Stimulated activated naive CD8-positive, alpha-beta T cell treated with anti-CD3 and anti-CD28 coated beads, Interleukin-15, amount 100 ng/mL, for 72 hours (primary cell): ENCODE measurements around the gene OPCML.

Experiments
- ATAC-seq: fragments of 150-1000 bp; cut with Tn5 transposase; 2 replicates; pipeline ENCODE4 v1.10.0; 2021; ENCODE audit warnings: mild to moderate bottlenecking, moderate library complexity
- DNase-seq, 2 donors: peaks; one replicate each; pipeline ENCODE4 v3.0.0; 2021 to 2022
- H3K27ac Mint-ChIP-seq, 2 donors: one replicate each; pipeline ENCODE4 v1.8.0; 2022; ENCODE audit warnings: mild to moderate bottlenecking in 2 of 2, mixed read lengths in 2 of 2, moderate library complexity in 2 of 2
- H3K27me3 Mint-ChIP-seq: one replicate; pipeline ENCODE4 v1.8.0; 2022; ENCODE audit warnings: mixed read lengths
- H3K4me1 Mint-ChIP-seq: one replicate; pipeline ENCODE4 v1.8.0; 2022; ENCODE audit warnings: mild to moderate bottlenecking, mixed read lengths
- H3K4me3 Mint-ChIP-seq, 2 donors: one replicate each; pipeline ENCODE4 v1.8.0; 2022; ENCODE audit warnings: mild to moderate bottlenecking in 2 of 2, mixed read lengths in 2 of 2, moderate library complexity in 1 of 2
- H3K9me3 Mint-ChIP-seq, 2 donors: one replicate each; pipeline ENCODE4 v1.8.0; 2022; ENCODE audit warnings: mixed read lengths in 2 of 2

OPCML gene

DNA sequence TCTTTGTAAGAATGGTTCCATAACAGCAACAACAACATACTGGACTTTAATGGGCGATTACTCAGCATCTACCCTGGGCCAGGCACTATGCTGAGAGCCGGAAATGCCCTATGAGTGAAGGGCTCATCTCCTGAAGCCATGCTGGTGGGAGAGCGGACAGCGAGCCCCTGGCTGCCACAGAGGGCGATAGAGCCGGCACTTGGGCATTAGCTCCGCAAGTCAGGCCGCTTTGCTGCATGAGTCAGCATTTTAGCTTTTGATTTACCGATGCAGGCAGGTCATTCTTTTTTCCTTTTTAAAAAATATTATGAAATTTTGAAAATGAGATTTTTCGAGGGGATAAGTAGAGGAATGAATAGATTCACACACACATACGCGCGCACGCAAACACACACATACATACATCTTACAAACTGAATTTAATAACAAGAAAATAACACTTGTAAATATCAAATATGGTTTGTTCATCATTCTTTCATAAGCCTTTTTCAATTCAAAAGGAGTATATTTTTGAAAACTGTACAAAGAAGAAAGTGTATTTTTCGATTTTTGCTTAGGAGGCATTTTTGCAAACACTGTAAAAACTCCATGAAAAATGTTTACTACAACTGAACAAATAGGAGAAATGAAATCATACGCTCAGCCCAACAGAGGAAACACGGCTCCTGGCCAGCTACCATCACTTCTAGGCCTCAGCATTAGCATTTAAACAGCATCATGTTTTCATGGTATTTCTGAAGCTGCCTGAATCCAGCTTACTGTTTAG lies 667.3 kb downstream of the OPCML start:
- Mint-ChIP-seq H3K27me3 (no peaks in the 10 kb centered on the region), H3K27ac (no peak overlapping the region), H3K4me1 (no peaks in the 10 kb centered on the region), H3K4me3 (no peak overlapping the region), H3K9me3 (no peaks in the 10 kb centered on the region)
- ATAC-seq (no peak), DNase-seq (no peak)

DNA sequence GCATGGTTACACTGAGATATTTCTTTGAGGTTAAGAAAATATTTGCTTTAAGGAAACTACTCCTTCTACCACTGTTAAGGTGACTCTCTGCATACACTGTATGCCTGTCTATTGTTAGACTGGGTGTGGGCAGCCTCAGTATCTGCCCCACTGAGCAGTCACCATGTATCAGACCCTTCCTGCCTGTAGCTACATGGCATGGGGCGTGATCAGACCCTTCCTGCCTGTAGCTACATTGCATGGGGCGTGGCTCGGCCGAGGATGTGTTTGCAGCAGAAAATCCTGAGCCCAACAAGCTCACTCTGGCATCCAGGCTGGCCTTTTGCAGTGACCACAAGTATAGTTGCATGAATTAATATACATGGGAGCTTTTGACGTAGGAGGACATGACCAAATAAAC lies 669.4 kb downstream of the OPCML start:
- H3K4me1 Mint-ChIP-seq: no peaks in the 10 kb centered on the region
- H3K27me3 Mint-ChIP-seq: no peaks in the 10 kb centered on the region
- H3K4me3 Mint-ChIP-seq: no peak overlapping the region
- no peak overlapping the region for H3K27ac Mint-ChIP-seq
- ATAC-seq: no peak
- no peaks in the 10 kb centered on the region for H3K9me3 Mint-ChIP-seq
- no peak for DNase-seq

DNA sequence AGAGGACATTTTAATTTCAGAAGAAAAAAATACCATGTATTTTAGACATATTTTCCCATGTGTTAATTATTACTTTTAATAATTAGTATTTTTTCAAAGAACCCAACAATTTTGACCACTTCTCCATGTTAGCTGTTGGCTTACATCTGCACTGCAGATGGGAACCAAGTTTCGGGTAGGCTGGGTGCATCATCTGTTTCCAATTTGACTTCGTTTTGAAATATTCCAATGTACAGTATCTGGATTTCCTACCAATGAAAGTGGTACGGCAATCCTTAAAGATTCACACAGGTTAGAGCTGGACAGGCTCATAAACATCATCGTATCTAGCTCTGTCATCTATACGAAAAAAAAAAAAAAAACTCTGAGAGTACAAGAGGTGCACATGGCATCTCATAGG lies 670.2 kb downstream of the OPCML start:
- DNase-seq (no peak), ATAC-seq (no peak)
- H3K9me3 Mint-ChIP-seq: no peaks in the 10 kb centered on the region
- H3K27ac Mint-ChIP-seq: no peak overlapping the region
- H3K4me1 Mint-ChIP-seq: no peaks in the 10 kb centered on the region
- H3K27me3 Mint-ChIP-seq: no peaks in the 10 kb centered on the region
- no peak overlapping the region for H3K4me3 Mint-ChIP-seq

DNA sequence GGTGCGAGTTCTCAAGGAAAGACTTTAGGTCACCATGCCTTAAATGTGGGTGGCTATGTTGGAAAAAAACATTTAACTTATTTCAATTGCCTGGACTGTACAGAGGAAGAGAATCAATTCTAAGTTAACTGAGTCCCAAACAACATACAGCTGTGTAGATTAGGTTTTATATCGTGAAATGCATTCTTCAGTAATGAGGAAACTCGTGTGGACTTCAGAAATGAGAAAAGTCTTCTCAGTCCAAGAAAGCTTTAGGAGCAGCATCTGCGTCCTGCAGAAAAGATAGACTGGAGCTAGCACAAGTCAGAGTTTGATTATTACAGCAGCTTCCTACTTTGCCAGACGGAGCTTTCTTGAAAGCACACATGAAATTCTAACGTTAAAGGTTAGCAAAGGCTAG lies 673.0 kb downstream of the OPCML start:
- Mint-ChIP-seq H3K4me1 (no peaks in the 10 kb centered on the region), H3K27me3 (no peaks in the 10 kb centered on the region), H3K4me3 (no peak overlapping the region), H3K9me3 (no peaks in the 10 kb centered on the region), H3K27ac (no peak overlapping the region)
- DNase-seq (no peak), ATAC-seq (no peak)

DNA sequence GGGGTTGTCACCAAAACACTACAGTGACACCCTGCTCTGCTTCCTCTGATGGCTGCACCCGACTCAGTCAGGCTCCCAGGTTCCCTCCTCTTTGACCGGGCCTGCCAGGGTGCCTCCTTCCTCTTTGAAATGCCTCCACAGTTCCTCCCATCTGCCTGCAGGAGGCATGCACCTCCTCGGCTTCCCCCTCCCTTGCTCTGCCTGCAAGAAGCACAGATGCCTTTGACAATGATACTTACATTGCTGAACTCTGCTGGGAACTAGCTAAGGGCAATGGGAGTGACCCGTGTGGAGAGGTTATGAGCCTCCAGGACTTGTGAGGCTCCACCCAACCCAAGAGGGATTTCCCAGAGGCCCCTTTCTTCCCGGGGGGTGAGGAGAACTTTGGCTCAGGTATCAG lies 674.1 kb downstream of the OPCML start:
- DNase-seq: no peak
- H3K4me3 Mint-ChIP-seq: no peak overlapping the region
- no peak overlapping the region for H3K27ac Mint-ChIP-seq
- no peaks in the 10 kb centered on the region for H3K4me1 Mint-ChIP-seq
- H3K9me3 Mint-ChIP-seq: no peaks in the 10 kb centered on the region
- no peak for ATAC-seq
- H3K27me3 Mint-ChIP-seq: no peaks in the 10 kb centered on the region

DNA sequence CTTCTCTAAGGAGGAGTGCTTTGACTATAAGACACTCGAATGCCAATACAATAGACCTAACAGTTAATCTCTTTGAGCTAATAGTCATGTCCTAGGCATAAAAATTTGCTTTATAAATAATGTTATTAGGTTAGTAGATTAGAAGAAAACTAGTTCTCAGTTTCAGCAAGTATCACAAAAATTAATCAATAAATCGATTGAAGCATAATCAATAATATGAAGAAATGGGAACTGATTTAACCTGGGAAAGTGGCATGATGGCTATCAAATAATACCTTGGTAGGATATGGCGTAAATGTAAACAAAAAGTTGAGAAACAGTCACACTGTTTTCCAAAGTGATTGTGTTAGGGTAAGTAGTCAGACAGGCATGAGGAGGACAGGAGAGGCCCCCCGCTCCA lies 676.3 kb downstream of the OPCML start:
- no peak overlapping the region for H3K4me3 Mint-ChIP-seq
- H3K9me3 Mint-ChIP-seq: no peaks in the 10 kb centered on the region
- no peaks in the 10 kb centered on the region for H3K27me3 Mint-ChIP-seq
- H3K4me1 Mint-ChIP-seq: no peaks in the 10 kb centered on the region
- ATAC-seq (no peak), DNase-seq (no peak)
- H3K27ac Mint-ChIP-seq: no peak overlapping the region

DNA sequence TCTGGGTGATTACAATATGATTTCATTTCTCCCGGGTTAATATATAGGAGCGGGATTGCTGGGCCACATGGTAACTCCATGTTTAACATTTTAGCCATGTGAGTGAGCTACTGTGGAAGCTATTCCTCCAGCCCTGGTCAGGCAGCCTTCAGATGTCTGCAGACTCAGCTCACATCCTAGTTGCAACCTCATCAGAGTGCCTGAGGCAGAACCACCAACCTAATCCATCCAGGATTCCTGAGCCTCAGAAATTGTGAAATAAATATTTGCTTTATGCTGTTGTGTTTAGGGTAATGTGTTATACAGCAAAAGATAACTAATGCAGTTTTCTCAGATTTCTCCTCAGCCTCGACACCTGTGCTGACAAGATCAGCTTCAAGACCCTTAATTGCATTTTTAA lies 676.8 kb downstream of the OPCML start:
- no peaks in the 10 kb centered on the region for H3K27me3 Mint-ChIP-seq
- H3K27ac Mint-ChIP-seq: no peak overlapping the region
- no peaks in the 10 kb centered on the region for H3K9me3 Mint-ChIP-seq
- H3K4me1 Mint-ChIP-seq: no peaks in the 10 kb centered on the region
- no peak overlapping the region for H3K4me3 Mint-ChIP-seq
- ATAC-seq (no peak), DNase-seq (no peak)

DNA sequence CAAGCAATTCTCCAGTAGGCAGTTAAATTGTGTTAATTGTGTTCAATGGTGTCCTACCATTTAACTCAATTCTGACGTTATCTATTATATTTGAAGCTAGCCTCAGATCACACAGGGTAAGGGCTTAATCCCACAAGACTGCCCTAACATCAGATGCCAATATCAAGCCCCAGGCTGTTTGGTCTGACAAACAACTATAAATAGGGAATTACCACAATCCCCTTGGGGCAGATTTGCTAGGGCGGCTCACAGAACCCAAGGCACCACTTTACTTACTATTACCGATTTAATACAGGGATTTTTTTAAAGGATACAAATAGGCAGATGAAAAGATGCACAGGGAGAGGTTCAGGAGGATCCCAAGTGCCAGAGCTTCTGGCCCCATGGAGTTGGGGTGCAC lies 678.4 kb downstream of the OPCML start:
- no peaks in the 10 kb centered on the region for H3K9me3 Mint-ChIP-seq
- DNase-seq: no peak
- H3K4me3 Mint-ChIP-seq: no peak overlapping the region
- H3K27ac Mint-ChIP-seq: peak overlapping the region in 1 of 2 donors; percentile 78
- no peaks in the 10 kb centered on the region for H3K27me3 Mint-ChIP-seq
- ATAC-seq: no peak
- H3K4me1 Mint-ChIP-seq: no peaks in the 10 kb centered on the region

DNA sequence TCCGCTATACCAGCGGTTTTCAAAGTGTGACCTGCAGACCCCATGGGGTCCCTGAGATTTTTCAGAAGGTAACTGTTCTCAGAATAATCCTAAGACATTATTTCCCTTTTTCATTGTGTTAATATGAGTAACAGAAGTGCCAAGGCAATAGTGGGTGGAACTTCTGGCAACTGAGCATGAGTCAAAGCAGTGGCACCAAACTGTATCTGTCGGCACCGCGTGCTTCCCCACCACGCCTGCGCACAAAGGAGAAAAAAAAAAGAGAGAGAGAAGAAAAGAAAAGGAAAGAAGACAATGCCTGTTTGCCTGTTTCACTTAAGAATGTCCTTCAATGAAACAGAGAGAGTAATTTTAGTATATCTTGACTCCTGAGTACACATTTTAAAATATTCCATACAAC lies 679.9 kb downstream of the OPCML start:
- no peaks in the 10 kb centered on the region for H3K4me1 Mint-ChIP-seq
- no peak for DNase-seq
- H3K4me3 Mint-ChIP-seq: no peak overlapping the region
- H3K9me3 Mint-ChIP-seq: no peaks in the 10 kb centered on the region
- no peak for ATAC-seq
- H3K27me3 Mint-ChIP-seq: no peaks in the 10 kb centered on the region
- H3K27ac Mint-ChIP-seq: no peak overlapping the region

DNA sequence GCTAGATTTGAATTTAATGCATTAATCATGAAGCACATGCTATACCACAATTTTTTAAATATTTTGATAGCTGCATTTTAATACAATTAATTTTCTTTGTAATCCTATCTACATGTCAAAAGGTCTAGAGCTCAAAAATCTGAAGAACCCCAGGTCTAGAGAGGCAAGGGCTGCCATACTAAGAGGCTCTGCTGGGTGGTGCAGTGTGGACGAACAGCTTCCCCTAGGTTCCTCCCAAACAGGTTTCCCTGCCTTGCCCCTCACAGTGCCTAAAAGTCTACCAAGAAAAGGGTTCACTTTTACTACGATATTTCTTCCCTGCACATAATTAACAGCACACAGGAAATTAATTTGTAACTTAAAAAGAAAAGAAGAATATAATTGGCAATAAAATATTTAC lies 681.1 kb downstream of the OPCML start:
- Mint-ChIP-seq H3K4me3 (no peak overlapping the region), H3K9me3 (no peaks in the 10 kb centered on the region), H3K27ac (no peak overlapping the region), H3K27me3 (no peaks in the 10 kb centered on the region), H3K4me1 (no peaks in the 10 kb centered on the region)
- no peak for DNase-seq
- ATAC-seq: no peak

DNA sequence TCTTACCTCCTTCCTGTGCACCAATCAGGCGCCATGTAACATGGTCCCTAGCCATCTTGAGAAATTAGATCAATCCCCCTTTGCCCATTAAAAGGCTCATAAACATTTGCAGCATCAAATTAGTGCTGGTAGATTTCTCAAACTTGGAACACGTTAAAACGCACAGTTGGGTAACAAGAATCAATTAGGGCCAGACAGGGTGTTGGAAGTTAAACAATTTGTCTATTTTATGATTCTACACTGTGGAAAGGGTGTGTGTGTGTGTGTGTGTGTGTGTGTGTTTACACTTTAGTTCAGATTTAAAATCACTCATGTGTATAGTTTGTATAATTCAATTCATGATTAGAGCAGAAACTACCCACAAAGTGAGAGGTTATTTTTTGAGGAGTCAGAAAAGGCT lies 682.0 kb downstream of the OPCML start:
- ATAC-seq (no peak), DNase-seq (no peak)
- no peaks in the 10 kb centered on the region for H3K4me1 Mint-ChIP-seq
- no peaks in the 10 kb centered on the region for H3K27me3 Mint-ChIP-seq
- H3K4me3 Mint-ChIP-seq: no peak overlapping the region
- no peaks in the 10 kb centered on the region for H3K9me3 Mint-ChIP-seq
- no peak overlapping the region for H3K27ac Mint-ChIP-seq

DNA sequence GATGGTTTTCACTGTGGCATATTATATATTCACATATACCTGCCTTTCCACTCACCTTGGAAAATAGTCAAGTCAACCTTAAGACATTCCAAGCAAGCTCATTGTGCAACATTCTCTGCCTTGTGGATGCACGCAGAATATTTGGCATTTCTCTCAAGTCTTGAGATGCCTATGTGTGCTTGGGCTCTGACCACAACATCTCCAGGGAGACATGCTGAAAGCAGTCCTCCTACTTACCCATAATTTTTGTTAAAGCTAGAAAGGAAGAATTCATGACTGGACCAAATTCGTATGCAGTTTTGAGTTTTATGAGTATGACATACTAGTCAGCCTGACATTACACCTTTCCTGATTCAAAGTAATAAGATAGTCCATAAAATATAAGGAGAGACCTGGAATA lies 684.0 kb downstream of the OPCML start:
- no peak for ATAC-seq
- Mint-ChIP-seq H3K4me3 (no peak overlapping the region), H3K9me3 (no peaks in the 10 kb centered on the region), H3K4me1 (no peaks in the 10 kb centered on the region), H3K27me3 (no peaks in the 10 kb centered on the region), H3K27ac (no peak overlapping the region)
- DNase-seq: no peak

DNA sequence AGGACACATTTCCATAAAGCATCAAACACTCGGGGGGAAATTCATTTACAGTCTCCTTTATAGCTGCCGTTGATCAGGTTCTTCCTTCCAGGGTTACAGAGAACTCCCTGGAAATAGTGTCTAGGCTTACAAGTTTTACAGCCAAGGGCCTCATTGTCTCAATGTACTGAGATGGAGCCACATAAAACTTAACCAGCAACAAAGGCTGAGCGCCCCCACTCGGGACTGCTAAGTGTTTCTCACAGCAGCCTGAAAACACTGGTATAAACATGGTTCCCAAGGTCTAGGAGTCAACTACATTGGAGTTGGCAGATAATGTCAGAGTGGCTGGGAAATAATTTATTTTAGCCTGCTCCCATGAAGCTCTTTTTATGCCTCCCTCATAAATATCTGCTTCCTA lies 686.2 kb downstream of the OPCML start:
- ATAC-seq: no peak
- Mint-ChIP-seq H3K27me3 (no peaks in the 10 kb centered on the region), H3K4me1 (no peaks in the 10 kb centered on the region), H3K4me3 (no peak overlapping the region), H3K27ac (no peak overlapping the region), H3K9me3 (no peaks in the 10 kb centered on the region)
- no peak for DNase-seq

DNA sequence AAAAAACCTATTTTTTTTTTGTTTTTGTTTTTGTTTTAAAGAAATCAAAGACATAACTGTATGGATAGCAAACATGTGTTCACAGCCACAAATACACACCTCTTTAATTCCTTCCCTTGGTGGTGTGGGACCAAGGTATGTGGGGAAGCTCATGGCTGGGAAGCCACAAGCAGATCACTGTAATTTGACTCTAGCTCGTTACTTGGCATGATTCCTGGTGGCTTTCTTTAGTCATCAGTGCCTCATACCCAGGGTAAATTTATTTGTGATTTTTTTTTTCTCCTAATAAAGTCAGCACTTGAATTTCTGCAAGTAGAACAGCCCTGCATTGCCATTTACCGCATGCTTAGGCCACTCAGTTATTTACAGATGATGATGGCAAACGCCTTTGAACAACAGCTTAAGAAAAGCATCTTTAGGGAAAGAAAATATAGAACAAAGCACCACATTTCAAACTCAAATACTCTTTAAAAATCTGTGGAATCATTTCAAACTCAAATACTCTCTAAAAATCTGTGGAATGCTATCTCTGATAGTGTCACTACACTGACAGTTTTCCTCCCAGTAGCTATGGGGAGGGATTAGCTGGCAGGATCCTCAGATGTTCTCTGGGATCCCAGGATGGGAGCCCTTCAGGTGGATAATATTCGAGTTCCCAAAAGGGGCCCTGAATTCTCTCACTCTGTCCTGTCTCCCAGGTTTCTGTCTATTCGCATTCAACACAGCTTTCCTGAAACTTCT lies 687.2 kb downstream of the OPCML start:
- DNase-seq: no peak

DNA sequence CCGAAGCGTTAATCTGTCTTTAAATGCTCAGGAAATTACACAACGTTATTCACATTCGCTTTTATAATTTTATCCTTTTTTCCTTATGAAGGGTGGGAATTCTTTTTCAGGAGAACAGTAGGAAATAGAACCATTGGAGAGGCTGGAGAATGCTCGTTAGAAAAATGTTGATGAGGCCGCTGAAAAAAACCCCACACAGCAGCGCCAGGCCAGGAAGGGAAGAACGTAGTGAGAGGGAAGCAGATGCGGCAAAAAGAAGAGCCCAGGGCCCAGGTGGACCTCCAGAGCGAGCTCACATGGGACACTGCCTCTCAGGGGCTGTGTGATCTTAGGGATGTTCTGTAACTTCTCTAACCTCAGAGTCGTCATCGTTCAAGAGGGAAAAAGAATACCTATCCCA lies 691.6 kb downstream of the OPCML start:
- ATAC-seq: no peak
- Mint-ChIP-seq H3K4me1 (no peaks in the 10 kb centered on the region), H3K27ac (no peak overlapping the region), H3K4me3 (no peak overlapping the region), H3K9me3 (peaks cover 4 to 6% of the 10 kb centered on the region in 2 donors), H3K27me3 (no peaks in the 10 kb centered on the region)
- DNase-seq: no peak

More for the DNA sequence above, 687.2 kb downstream of the OPCML start:
- H3K27ac Mint-ChIP-seq: no peak overlapping the region
- no peak for ATAC-seq
- H3K4me3 Mint-ChIP-seq: no peak overlapping the region
- H3K9me3 Mint-ChIP-seq: no peaks in the 10 kb centered on the region
- H3K4me1 Mint-ChIP-seq: no peaks in the 10 kb centered on the region
- no peaks in the 10 kb centered on the region for H3K27me3 Mint-ChIP-seq

DNA sequence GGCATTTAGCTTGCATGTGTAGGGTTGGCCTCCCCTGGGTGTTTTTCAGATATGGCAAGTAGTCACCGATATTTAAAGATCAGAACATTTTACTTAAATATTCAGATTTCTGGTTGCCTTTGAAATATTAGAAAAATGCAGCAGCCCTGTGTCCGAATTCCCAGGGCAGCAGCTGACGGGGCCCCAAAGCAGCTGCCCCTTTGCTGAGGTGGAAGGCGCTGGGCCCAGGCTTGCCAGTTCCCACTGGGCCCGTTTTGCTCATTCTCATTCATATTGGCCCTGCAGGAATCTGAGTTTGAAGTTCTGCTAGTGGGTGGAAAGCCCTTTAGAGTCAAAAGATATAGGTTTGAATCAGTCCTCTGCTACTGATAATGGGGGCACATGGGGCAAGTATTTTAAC lies 692.1 kb downstream of the OPCML start:
- Mint-ChIP-seq H3K4me3 (no peak overlapping the region), H3K27me3 (no peaks in the 10 kb centered on the region), H3K9me3 (peaks cover 6% of the 10 kb centered on the region in 2 donors), H3K4me1 (no peaks in the 10 kb centered on the region), H3K27ac (no peak overlapping the region)
- ATAC-seq (no peak), DNase-seq (no peak)
